ENCODE data around the gene CACNA2D2. TPM values are rescaled to one million over a fixed set of nuclear protein-coding genes. Genes with fewer than 3 reads are reported as not detected.

CACNA2D2 gene
- total and polyA plus RNA-seq, 2 of the 8 experiments (the other 6 are each of a cell fraction or from before 2014, with no cell fraction given) = 14.1 to 25.0 TPM

DNA sequence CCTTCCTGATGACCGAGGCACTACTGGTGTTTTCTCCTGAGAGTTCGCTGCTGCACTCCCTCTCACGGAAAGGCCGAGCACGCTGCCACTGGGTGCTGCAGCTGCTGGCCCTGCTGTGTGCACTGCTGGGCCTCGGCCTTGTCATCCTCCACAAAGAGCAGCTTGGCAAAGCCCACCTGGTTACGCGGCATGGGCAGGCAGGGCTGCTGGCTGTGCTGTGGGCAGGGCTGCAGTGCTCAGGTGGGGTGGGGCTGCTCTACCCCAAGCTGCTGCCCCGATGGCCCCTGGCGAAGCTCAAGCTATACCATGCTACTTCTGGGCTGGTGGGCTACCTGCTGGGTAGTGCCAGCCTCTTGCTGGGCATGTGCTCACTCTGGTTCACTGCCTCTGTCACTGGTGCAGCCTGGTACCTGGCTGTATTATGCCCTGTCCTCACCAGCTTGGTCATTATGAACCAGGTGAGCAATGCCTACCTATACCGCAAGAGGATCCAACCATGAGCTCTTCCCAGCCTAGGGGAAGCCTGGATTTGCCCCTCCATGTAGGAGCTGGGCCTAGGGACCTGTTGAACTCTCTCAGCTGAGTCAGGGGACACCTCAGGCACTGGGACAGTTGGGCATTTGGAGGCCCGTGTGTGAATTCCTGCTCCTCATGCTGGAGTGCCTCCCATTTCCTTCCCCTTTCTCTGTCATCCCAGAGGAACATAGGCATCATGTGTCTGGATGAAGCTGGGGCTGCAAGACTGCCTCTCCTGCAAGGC is 150.0 kb downstream of the CACNA2D2 start:
- H3K27ac ChIP-seq (ENCODE audit: low read depth, low read length) = no peak overlapping the region
- no peak overlapping the region for H3K18ac ChIP-seq (ENCODE audit: extremely low read depth, low read length)
- peaks cover 16% of the 10 kb centered on the region for H3K79me1 ChIP-seq (ENCODE audit: low read depth, low read length)
- no peak overlapping the region for H3K23ac ChIP-seq (ENCODE audit: insufficient read length)
- 88% methylated on average over 12 of the region's 12 CpGs; no CpG with 5 or more reads in 1 of the 2 experiments for WGBS, 2 experiments (ENCODE audit: extremely low coverage in 1 of 2, insufficient coverage in 1 of 2, insufficient read length in 1 of 2, insufficient replicate concordance in 2 of 2, low coverage in 1 of 2, low lambda C conversion rate in 2 of 2, missing lambda C conversion rate in 1 of 2)
- H3K4me3 ChIP-seq (ENCODE audit: extremely low read depth in 1 of 4, insufficient read depth in 2 of 4, low read depth in 3 of 4, low read length in 4 of 4) = no peak overlapping the region
- no peak overlapping the region for H3K56ac ChIP-seq (replicated peaks; ENCODE audit: insufficient read length, low read depth, low read length)
- no peak overlapping the region for H4K91ac ChIP-seq (replicated peaks; ENCODE audit: insufficient read length, low read length)
- no peaks in the 10 kb centered on the region for H3K9me3 ChIP-seq (ENCODE audit: insufficient read depth in 2 of 2, low read depth in 1 of 2, low read length in 1 of 2)
- no peak overlapping the region for H3K4ac ChIP-seq (replicated peaks; ENCODE audit: insufficient read length, low read depth, low read length)
- ChIA-PET POLR2A (ENCODE audit: partially characterized antibody) (interaction anchor here (0.8 to 3.3 kb wide), 7 partner anchors 8 to 199 kb away, joined by 3 to 16 read pairs (median 3); partner anchors contain the start of gene RASSF1), CTCF (ENCODE audit: partially characterized antibody) (interaction anchor here (0.6 to 13.4 kb wide), 19 partner anchors 8 to 197 kb away, joined by 3 to 136 read pairs (median 4); partner anchors contain the start of genes HYAL1, HYAL2 and ZMYND10)
- H2AFZ ChIP-seq (ENCODE audit: low read length) = no peak overlapping the region
- no peak overlapping the region for H3K9ac ChIP-seq (replicated peaks in 1 of 4; ENCODE audit: extremely low read depth in 1 of 4, low read depth in 3 of 4, low read length in 3 of 4)
- H3K4me1 ChIP-seq (replicated peaks in 1 of 4; ENCODE audit: control insufficient read depth in 3 of 4, insufficient read depth in 4 of 4, low read length in 3 of 4) = peaks cover 0 to 21% (median 14%) of the 10 kb centered on the region in 4 experiments; a peak in 6 of 7 replicates
- DNase-seq (ENCODE audit: low read depth in 1 of 2, low spot score in 2 of 2) = no peak
- no peaks in the 10 kb centered on the region; a peak in 1 of 7 replicates for H3K27me3 ChIP-seq (replicated peaks in 1 of 4; ENCODE audit: control insufficient read depth in 3 of 4, extremely low read depth in 1 of 4, insufficient read depth in 3 of 4, low read length in 3 of 4)
- H4K8ac ChIP-seq (ENCODE audit: extremely low read depth, insufficient read depth, low read length) = no peak overlapping the region
- no peak overlapping the region for H3K14ac ChIP-seq (ENCODE audit: insufficient read length)
- H3K79me2 ChIP-seq (ENCODE audit: control insufficient read depth in 1 of 2, insufficient read depth in 2 of 2, low read length in 2 of 2) = peaks cover 0 to 22% of the 10 kb centered on the region in 2 experiments; a peak in 2 of 4 replicates
- H4K5ac ChIP-seq (ENCODE audit: insufficient read length, low read depth, low read length) = no peak overlapping the region
- no peak for FAIRE-seq
- H2BK15ac ChIP-seq (ENCODE audit: low read length) = no peak overlapping the region
- peaks cover 4 to 10% (median 5%) of the 10 kb centered on the region in 4 experiments; a peak in 5 of 8 replicates for H3K36me3 ChIP-seq (ENCODE audit: control insufficient read depth in 2 of 4, insufficient read depth in 4 of 4, low read length in 3 of 4)
- H3K23me2 ChIP-seq (ENCODE audit: low read depth, low read length) = peaks cover 10% of the 10 kb centered on the region
- H2BK5ac ChIP-seq (ENCODE audit: low read depth, low read length) = no peak overlapping the region
- H2BK12ac ChIP-seq (ENCODE audit: low read depth, low read length) = no peak overlapping the region
- H4K20me1 ChIP-seq (replicated peaks in 1 of 2; ENCODE audit: control insufficient read depth in 1 of 2, insufficient read depth in 2 of 2, low read length in 2 of 2) = peaks cover 9 to 18% of the 10 kb centered on the region in 2 experiments
- H2BK120ac ChIP-seq (replicated peaks; ENCODE audit: low read depth, low read length) = no peak overlapping the region
- H2AK5ac ChIP-seq (ENCODE audit: low read depth, low read length) = no peak overlapping the region
- no peak overlapping the region for H2BK20ac ChIP-seq (ENCODE audit: low read length)
- no peak overlapping the region for H3K4me2 ChIP-seq (ENCODE audit: insufficient read depth in 1 of 2, low read depth in 2 of 2, low read length in 2 of 2)
- TF ChIP-seq PHF8 (conservative IDR thresholded peaks at IDR 0.05; ENCODE audit: low read depth, low read length) = no peak
- no peak for TF ChIP-seq HDAC2 (IDR thresholded peaks at IDR 0.05; ENCODE audit: borderline replicate concordance in 1 of 2, low read depth in 2 of 2, low read length in 2 of 2)
- no peak for TF ChIP-seq TAF7 (optimal IDR thresholded peaks at IDR 0.05; ENCODE audit: borderline replicate concordance, low read depth, low read length)
- TF ChIP-seq EGR1 (IDR thresholded peaks at IDR 0.05; ENCODE audit: borderline replicate concordance, low read depth, low read length) = no peak
- TF ChIP-seq FOSL1 (IDR thresholded peaks at IDR 0.05; ENCODE audit: insufficient read depth, low read depth, low read length) = no peak
- TF ChIP-seq BACH1 (IDR thresholded peaks at IDR 0.05; ENCODE audit: low read length) = no peak
- TF ChIP-seq HDAC6 (IDR thresholded peaks at IDR 0.05; ENCODE audit: low read depth, low read length) = no peak
- TF ChIP-seq, protein P1, sequence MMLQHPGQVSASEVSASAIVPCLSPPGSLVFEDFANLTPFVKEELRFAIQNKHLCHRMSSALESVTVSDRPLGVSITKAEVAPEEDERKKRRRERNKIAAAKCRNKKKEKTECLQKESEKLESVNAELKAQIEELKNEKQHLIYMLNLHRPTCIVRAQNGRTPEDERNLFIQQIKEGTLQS (IDR thresholded peaks at IDR 0.05; ENCODE audit: insufficient read depth, low read depth, low read length) = no peak
- TF ChIP-seq TAF1 (IDR thresholded peaks at IDR 0.05; ENCODE audit: low read depth, low read length) = no peak

Measured in H1 (cell line).